Activated T-helper 17 cell treated with anti-CD3 and anti-CD28 coated beads, Interleukin-2, amount 50 U/mL, for 72 hours (primary cell): ENCODE results near the gene DGUOK. TPM values are rescaled to one million over a fixed set of nuclear protein-coding genes. Genes with fewer than 3 reads are reported as not detected.
A peak's percentile ranks its signal among the peaks of the same experiment; 100 is the strongest.

Experiments used
- ATAC-seq: fragments of 150-1000 bp; cut with Tn5 transposase; replicated peaks from 2 replicates; pipeline ENCODE4 v1.10.0; 2021; ENCODE audit warnings: mild to moderate bottlenecking, moderate library complexity
- H3K27ac Mint-ChIP-seq: one replicate; pipeline ENCODE4 v1.8.0; 2022; ENCODE audit warnings: mixed read lengths
- H3K27me3 Mint-ChIP-seq: one replicate; pipeline ENCODE4 v1.8.0; 2022; ENCODE audit warnings: mixed read lengths
- H3K36me3 Mint-ChIP-seq: one replicate; pipeline ENCODE4 v1.8.0; 2022; ENCODE audit warnings: low read depth, mild to moderate bottlenecking, mixed read lengths
- H3K4me1 Mint-ChIP-seq: one replicate; pipeline ENCODE4 v1.8.0; 2022; ENCODE audit warnings: mixed read lengths
- H3K4me3 Mint-ChIP-seq: one replicate; pipeline ENCODE4 v1.8.0; 2022; ENCODE audit warnings: mild to moderate bottlenecking, mixed read lengths
- H3K9me3 Mint-ChIP-seq: one replicate; pipeline ENCODE4 v1.8.0; 2022; ENCODE audit warnings: mixed read lengths
- total RNA-seq, 2 donors: library from RNA; stranded (reverse); gene quantifications; one replicate each; pipeline ENCODE4 v1.2.3, GENCODE V29; 2022

Gene DGUOK
- total RNA-seq, 2 donors from 2014 or later, result 66.7 to 87.8 TPM

DNA sequence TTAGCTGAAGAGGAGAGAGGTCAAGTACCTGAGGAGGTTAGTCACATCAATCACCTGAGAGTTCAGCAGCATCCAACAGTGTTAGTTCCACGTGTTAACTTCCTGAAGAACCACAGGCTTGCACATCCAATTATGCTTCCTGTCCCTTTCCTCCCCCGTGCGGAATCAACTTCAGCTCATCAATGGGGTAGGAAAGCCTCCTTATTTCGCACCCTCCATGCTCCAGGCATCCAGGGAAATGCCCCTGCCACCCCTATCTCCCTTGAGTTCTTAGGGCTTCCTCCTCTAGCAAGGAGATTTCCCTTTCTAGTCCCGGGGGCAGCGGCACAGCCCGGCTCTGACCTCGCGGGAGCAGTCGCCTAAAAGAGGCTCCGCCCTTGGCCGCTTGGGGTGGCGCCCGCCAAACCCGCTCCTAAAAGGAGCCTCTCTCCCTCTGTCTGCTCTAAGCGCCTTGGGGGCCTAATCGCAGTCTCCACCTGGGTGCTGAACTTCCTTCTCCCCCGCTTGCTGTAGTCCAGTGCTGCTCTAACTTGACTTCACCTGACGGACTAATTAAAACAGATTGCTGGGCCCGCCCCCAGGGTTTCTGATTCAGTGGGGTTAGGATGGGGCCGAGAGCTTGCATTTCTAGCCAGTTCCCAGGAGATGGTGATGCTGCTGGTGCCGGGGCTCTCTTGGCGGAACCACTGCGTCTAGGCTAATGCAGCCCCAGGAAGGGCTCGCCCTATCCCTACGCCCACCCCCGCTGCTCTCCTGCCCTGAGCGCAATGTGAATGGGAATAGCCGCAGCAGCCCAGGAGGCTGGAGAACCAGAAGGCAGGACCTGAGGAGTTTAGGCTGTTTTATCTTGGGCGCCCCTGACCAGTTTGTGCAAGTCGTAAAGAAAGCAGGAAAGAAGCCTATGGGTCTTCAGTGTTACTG lies 54.7 kb downstream of the DGUOK start:
- H3K27me3 Mint-ChIP-seq, result no peaks in the 10 kb centered on the region
- peak overlapping the region; percentile 75 for H3K4me3 Mint-ChIP-seq
- H3K4me1 Mint-ChIP-seq, result peaks cover 35% of the 10 kb centered on the region
- no peak for ATAC-seq
- H3K9me3 Mint-ChIP-seq, result no peaks in the 10 kb centered on the region
- no peak overlapping the region for H3K27ac Mint-ChIP-seq
- H3K36me3 Mint-ChIP-seq, result peaks cover 16% of the 10 kb centered on the region

DNA sequence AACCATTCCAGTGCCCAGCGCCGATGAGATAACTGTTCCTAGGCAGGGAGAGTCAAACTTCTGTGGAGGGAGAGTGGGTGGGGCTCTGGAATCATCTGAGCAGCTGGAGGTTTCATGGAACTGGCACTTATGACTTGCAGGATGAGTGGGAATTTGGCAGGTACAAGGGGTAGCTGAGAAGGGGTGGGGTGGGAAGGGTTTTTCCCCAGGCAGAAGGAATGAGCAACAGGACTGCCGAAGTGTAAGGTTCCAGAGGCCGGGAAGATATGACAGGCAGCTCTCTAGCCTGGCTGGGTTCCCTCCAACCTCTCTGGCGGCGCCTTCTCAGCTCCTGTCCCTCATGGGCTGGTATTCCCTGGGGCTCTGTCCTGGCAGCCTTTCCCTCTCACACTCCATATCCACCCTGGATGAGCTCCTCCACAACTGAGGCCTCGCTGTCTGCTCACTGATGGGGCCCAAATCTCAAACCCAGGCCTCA lies 55.5 kb downstream of the DGUOK start:
- H3K4me1 Mint-ChIP-seq, result peaks cover 41% of the 10 kb centered on the region
- no peak overlapping the region for H3K27ac Mint-ChIP-seq
- ATAC-seq, result no peak
- H3K9me3 Mint-ChIP-seq, result no peaks in the 10 kb centered on the region
- no peaks in the 10 kb centered on the region for H3K27me3 Mint-ChIP-seq
- H3K36me3 Mint-ChIP-seq, result peaks cover 24% of the 10 kb centered on the region
- peak overlapping the region; percentile 75 for H3K4me3 Mint-ChIP-seq

DNA sequence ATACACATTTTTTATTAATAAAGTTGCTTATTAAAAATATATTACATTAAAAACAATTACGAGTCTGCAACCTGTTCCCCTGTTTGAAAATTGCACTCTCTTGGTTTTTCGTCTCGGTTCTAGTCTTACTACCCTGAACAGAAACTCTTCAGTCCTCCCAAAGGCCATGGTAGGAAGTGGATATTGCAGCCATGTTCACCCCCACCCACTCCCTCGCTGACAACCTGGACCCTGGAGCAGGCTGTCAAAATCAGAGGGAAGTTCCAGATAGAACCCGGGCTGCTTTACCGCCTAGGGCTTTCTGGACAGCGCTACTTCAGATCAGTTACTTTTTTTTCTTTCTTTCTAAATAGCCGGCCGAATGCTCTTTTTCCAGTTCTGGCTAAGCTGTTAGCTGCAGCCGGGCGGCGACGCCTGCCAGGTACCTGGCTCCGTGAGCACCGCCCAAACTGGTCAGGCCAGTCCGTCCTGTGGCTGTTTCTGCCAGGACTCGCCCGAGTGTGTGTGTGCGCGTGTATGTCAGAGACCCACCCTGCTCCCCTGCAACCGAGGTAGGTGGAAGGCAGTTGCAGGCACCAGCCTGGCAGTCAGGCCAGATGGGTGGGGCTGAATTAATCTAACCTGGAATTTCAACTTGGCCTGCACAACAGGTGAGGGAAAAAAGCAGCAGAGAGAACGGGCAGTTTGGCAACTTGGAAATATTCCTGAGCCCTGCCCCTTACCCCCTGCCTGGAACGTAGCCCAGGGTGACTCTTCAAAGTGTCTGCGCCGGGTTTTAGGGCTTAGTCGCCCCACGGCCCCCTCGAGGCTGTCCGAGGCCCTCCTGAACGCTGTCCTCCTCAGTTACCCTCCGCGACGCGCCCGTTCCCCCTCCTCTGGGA lies 56.9 kb downstream of the DGUOK start:
- no peaks in the 10 kb centered on the region for H3K9me3 Mint-ChIP-seq
- peaks cover 48% of the 10 kb centered on the region for H3K4me1 Mint-ChIP-seq
- H3K4me3 Mint-ChIP-seq, result peak overlapping the region; percentile 71
- peaks cover 38% of the 10 kb centered on the region for H3K36me3 Mint-ChIP-seq
- H3K27ac Mint-ChIP-seq, result peak overlapping the region; percentile 77
- no peaks in the 10 kb centered on the region for H3K27me3 Mint-ChIP-seq
- ATAC-seq, result no peak

DNA sequence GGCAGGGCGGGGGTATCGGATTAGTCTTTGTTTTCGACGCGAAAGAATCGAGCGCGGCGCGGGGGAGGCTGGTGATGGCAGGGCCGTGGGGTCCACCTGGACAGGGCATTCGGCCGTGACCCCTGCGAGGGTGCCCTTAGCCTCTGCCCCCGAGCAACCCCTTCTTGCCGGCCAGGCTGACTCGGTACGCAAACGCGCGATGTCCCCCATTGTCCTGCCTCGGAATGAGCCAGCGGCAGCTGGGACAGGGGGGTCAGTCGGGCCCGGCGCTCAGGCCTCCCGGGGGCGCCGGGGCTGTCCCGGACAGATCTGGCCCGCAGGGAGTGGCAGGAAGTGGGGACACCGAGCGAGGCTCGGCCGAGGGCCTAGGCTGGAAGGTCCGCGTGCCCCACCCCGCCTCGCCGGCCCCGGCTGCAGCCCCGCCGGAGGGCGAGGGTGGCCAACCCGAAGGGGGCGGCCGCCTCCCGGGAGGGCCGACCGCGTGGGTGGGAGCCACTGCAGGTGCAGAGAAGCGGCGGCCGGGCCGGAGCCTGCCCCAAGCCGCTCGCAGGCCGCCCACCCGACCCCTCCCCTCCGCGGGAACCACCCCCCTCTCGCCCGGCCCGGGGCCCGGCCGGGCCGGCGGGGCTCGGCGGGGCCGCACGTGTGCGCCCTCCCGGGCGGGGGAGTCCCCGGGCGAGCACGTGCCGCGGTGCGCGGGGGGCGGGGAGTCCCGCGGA lies 57.7 kb downstream of the DGUOK start, which contains the start of gene TET3:
TSS of gene TET3 (plus strand) at position 708 of the 719 bp plus-strand sequence. CDS start 1,494 bp downstream, outside the sequence.
- Mint-ChIP-seq H3K27me3 (no peaks in the 10 kb centered on the region), H3K4me1 (peaks cover 45% of the 10 kb centered on the region), H3K36me3 (peaks cover 46% of the 10 kb centered on the region), H3K4me3 (peak within 1 kb of the TSS; percentile 97), H3K27ac (peak within 1 kb of the TSS; percentile 77), H3K9me3 (no peaks in the 10 kb centered on the region)
- ATAC-seq, result peak; percentile 25

DNA sequence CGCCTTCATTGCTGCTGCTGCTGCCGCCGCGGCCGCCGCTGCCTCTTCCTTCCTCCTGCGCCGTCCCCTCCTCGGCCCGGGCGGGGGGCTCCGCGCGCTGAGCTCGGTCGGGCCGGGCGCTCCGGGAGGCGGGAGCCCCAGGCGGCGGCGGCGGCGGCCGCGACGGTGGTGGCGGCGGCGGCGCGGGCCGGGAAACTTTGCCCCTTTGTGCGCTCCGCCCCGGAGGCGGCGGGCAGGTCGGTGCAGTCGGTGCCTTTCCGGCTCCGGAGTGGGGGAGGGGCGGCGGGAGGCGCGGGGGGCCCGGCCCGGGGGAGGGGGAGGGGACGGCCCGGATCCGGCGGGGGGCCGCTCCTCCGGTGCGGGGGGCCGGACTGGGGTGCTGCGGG lies 58.2 kb downstream of the DGUOK start:
- Mint-ChIP-seq H3K27me3 (no peaks in the 10 kb centered on the region), H3K4me3 (no peak overlapping the region), H3K9me3 (no peaks in the 10 kb centered on the region), H3K36me3 (peaks cover 52% of the 10 kb centered on the region), H3K27ac (no peak overlapping the region), H3K4me1 (peaks cover 44% of the 10 kb centered on the region)
- peak; percentile 18 for ATAC-seq

DNA sequence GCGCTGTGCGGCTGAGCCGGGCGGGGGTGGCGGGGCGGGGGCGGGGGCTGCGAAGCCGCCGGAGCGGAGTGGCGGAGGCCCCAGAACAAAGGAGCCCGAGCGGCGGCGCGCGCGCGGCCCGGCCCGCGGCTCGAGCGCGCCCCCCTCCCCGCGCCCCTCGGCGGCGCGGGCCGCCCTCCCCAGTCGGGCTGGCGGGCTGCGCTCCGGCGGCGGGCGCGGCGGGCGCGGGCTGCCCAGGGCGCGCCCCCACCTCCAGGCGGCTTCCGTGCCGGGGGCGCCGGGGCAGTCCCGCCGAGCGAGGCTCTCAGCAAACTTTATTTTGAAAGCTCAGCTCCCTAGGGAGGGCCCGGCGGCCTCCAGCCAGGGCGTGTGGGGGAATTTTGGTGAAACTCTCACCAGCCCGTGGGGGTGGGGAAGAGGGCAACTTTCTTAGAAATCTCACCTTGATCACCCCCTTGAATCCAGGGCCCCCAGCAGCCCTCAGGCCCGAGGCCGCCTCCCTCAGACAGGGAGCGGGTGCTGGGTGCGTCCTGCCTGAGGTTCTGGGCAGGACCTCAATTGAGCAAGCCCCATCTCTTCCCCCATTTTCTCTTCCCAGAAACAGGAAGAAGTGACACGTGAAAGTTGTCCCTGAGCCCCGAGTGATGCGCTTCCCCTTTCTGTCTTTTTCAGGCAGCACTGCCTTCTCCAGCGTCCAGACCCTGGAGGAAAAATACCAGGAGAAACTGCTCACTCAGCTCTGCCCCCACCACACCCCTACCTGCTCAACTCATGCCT lies 58.8 kb downstream of the DGUOK start:
- Mint-ChIP-seq H3K27me3 (no peaks in the 10 kb centered on the region), H3K9me3 (no peaks in the 10 kb centered on the region), H3K36me3 (peaks cover 58% of the 10 kb centered on the region), H3K4me3 (peak overlapping the region; percentile 97), H3K27ac (peak overlapping the region; percentile 65), H3K4me1 (peaks cover 43% of the 10 kb centered on the region)
- peak; percentile 65 for ATAC-seq

DNA sequence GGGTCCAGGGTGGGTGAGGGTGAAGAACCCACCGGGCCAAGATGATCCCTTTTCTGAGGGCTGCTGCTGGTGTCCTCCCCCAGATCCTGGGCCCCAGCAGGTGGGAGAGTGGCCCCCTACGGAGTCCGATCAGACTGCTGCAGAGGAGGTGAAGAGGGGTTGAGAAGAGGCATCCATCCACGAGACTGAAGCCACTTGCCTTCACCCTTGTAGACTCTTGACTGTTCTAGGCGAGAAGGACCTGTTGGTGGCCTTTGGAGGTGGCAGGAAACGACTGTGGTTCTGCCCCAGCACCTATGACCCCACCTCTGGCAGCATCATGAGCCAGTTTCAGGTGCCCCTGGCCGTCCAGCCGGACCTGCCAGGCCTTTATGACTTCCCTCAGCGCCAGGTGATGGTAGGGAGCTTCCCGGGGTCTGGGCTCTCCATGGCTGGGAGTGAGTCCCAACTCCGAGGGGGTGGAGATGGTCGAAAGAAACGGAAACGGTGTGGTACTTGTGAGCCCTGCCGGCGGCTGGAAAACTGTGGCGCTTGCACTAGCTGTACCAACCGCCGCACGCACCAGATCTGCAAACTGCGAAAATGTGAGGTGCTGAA lies 59.5 kb downstream of the DGUOK start:
- Mint-ChIP-seq H3K4me3 (peak overlapping the region; percentile 97), H3K36me3 (peaks cover 64% of the 10 kb centered on the region), H3K27ac (peak overlapping the region; percentile 65), H3K9me3 (no peaks in the 10 kb centered on the region), H3K27me3 (no peaks in the 10 kb centered on the region), H3K4me1 (peaks cover 43% of the 10 kb centered on the region)
- ATAC-seq, result peak; percentile 51

DNA sequence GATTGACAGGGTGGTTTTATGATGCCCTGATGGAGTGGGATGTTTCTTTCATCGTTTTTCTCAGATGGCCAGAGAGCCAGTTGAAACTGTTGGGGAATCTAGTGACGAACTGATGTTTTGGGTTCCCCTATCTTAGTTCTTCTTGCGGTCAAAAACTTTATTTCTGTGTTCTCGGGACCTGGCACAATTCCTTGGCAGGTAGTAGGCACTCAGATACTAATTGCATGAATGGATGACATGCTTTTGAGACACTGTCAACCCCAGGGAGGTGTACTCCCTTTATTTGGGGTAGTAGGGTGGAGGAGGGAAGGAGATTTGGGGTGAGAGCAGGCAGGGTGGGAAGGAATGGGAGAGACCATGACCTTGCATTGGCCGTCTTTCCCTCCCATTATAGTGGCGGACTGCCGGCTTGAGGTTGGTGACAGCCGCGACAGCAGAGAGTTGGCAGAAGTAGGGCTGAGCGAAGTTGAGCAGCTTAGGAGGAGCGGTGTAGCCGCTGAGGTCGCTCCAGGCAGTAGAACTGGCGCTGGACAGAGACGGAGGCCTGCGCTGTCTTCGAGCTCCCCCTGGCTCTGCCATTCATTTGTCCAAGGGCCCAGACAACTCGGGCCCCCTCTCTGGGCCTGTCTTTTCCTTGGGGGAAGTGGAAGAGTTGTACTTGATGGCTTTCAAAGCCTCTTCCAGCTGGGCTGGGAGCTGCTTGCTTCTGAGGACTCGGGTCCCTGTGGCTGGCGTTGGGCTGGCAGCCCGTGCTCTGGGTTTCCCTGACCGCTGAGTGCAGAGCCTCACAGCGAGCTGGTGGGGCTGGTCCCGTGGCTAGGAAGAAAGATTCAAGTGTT lies 60.6 kb downstream of the DGUOK start:
- peaks cover 75% of the 10 kb centered on the region for H3K36me3 Mint-ChIP-seq
- ATAC-seq, result peak; percentile 52
- H3K4me1 Mint-ChIP-seq, result peaks cover 40% of the 10 kb centered on the region
- H3K4me3 Mint-ChIP-seq, result peak overlapping the region; percentile 97
- no peaks in the 10 kb centered on the region for H3K9me3 Mint-ChIP-seq
- no peaks in the 10 kb centered on the region for H3K27me3 Mint-ChIP-seq
- H3K27ac Mint-ChIP-seq, result peak overlapping the region; percentile 65

DNA sequence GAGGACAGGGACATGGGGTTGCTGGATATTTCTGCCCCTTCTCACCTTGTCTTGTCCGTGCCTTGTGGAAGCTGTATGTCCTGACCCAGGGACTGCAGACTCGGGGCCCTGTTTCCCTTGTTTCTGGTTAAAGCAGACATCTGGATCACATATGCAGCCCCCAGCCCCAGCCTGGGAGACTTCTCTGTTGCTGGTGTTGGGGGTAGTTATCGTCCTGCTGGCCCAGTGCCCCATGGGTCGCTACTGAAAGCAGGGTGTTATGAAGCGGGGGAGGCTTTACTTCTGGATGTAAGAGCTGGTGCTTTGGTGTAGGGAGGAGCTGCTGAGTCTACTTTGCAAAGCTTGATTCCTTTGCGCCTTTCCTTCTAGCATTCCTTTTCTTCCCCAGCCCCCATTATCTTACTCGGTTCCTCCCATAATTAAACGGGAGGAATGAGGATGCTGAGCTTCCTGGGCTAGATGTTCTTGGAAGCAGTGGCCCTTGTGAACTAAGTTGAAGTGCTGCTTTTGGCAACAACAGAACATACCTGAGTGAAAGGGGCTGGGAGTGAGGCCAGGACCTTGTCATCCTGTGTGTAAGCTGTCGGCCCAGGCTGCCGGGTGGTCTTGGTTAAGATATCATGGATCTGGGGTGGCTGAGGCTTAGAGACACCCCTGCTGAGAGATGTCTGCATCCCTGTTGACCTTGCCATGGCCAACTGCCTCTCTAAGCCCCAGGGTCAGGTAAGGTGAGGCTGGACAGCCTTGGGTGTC lies 61.4 kb downstream of the DGUOK start:
- ATAC-seq, result no peak
- Mint-ChIP-seq H3K9me3 (no peaks in the 10 kb centered on the region), H3K27me3 (no peaks in the 10 kb centered on the region), H3K36me3 (peaks cover 83% of the 10 kb centered on the region), H3K4me3 (peak overlapping the region; percentile 97), H3K4me1 (peaks cover 40% of the 10 kb centered on the region), H3K27ac (peak overlapping the region; percentile 65)

DNA sequence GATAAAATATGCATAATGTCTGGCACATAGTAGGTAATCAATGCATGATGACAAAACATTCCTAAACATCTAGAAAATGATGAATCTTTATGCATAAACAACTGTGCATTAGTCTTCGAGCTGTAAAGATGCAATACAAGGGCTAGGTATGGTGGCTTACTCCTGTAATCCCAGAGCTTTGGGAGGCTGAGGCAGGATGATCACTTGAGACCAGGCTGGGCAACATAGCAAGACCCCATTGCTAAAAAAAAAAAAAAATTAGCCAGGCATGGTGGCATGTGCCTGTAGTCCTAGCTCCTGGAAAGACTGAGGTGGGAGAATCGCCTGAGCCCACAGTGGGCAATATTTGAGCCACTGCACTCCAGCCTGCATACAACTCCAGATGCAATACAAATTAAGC lies 63.3 kb downstream of the DGUOK start:
- ATAC-seq, result no peak
- H3K36me3 Mint-ChIP-seq, result peaks cover 90% of the 10 kb centered on the region
- H3K27me3 Mint-ChIP-seq, result no peaks in the 10 kb centered on the region
- no peak overlapping the region for H3K27ac Mint-ChIP-seq
- H3K4me3 Mint-ChIP-seq, result peak overlapping the region; percentile 97
- no peaks in the 10 kb centered on the region for H3K9me3 Mint-ChIP-seq
- peaks cover 47% of the 10 kb centered on the region for H3K4me1 Mint-ChIP-seq

DNA sequence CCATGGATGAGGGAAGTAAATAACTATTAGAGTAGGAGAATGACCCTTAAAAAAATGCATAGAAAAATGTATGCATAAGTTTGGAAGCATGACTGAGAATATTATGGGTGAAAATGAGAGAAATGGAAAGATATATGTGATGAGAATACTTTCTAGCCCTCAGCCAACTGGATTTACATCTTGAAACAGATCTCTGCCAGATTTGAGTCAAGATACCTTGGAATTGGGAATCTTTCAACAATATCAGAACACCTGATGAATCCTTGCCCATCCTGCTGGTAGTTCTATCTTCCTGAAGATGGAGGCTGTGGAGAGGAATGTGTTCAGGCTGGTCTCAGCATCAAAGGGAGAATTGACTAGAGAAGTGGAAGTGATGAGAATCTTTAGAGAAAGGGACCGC lies 63.9 kb downstream of the DGUOK start:
- H3K36me3 Mint-ChIP-seq, result peaks cover 89% of the 10 kb centered on the region
- H3K4me1 Mint-ChIP-seq, result peaks cover 47% of the 10 kb centered on the region
- no peak overlapping the region for H3K4me3 Mint-ChIP-seq
- no peak overlapping the region for H3K27ac Mint-ChIP-seq
- no peak for ATAC-seq
- H3K9me3 Mint-ChIP-seq, result no peaks in the 10 kb centered on the region
- H3K27me3 Mint-ChIP-seq, result no peaks in the 10 kb centered on the region

DNA sequence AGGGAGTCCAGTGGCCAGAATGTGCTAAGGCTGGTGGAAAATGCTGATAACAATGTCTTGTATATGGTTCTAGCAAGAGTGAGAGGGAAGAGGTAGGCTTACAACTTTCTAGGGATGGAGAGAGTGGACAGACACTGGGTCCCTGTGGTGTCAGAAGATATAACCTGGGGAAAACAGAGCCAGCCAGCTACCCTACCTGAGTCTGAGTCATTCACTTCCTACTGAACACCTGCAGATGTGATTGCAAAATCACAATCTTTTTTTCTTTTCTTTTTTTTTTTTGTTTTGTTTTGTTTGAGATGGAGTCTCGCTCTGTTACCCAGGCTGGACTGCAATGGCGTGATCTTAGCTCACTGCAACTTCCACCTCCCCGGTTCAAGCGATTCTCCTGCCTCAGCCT lies 65.4 kb downstream of the DGUOK start:
- no peaks in the 10 kb centered on the region for H3K9me3 Mint-ChIP-seq
- peaks cover 45% of the 10 kb centered on the region for H3K4me1 Mint-ChIP-seq
- peak overlapping the region; percentile 15 for H3K4me3 Mint-ChIP-seq
- H3K27me3 Mint-ChIP-seq, result no peaks in the 10 kb centered on the region
- ATAC-seq, result no peak
- H3K36me3 Mint-ChIP-seq, result peaks cover 74% of the 10 kb centered on the region
- no peak overlapping the region for H3K27ac Mint-ChIP-seq
